ENCODE results near the gene FSD1.

The FSD1 gene

DNA sequence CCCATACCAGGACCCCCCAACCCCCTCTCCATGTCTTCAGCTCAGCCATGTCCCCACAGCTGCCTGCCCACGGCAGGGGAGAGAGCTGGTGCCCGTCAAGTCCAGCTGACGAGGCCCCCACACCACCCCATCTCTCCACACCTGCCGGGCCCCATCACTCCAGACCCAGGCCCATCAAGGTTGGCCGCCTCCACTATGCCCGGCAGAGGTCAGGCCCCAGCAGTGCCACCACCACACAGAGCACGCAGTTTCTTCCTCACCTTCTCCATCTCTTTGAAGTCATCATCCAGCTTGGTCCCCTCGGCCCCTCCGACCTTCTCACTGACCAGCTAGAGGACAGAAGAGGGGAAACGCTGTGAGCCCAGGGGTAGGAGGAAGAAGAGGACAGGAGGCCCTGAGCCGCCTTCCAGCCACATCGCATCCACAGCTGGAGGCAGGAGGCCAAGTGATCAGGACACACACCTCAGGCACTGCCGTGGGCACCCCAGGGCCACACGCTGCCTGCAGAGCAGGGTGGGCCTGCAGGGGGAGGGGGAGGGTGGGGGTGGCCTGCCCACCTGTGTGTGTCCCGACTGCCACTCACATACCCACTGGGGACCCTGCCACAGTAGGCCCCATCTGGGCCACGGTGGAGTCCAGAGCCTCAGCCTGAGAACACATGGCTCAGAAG lies 62.4 kb downstream of the FSD1 start:
- DNase-seq = no peak

DNA sequence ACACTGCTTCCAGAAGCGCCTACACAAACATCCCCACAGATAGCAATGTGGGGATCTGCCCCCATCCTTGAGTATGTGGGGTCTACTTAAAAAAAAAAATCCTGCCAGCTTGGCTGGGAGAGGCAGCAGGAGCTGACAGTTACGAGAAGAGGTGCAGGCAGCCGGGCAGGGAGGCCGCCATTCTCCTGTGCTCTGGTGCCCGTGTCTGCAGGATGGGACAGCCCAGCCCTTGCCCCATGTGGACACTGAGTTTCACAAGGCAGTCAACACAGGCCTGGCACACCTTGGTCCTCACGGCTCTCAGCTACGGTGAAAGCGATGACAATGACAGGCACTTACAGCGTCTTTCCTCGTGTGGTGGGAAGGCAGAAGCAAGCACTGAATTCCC lies 62.9 kb downstream of the FSD1 start:
- DNase-seq = no peak

DNA sequence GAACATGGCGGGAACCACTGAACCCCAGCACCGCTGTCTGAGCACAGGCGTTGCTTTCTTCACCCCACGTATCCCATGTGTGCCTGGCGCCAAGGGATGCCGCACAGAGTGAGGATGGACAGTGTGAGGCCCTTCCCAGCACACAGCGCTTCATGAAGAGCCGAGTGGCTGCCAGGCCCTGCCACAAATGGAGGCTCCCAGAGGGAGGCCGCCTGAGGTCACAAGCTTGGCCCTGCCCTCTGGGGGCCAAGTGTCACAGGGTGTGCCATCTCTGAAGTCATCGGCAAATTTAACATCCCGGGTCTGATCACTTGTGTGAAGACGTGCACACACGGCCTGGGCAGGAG lies 63.4 kb downstream of the FSD1 start:
- no peak for DNase-seq

DNA sequence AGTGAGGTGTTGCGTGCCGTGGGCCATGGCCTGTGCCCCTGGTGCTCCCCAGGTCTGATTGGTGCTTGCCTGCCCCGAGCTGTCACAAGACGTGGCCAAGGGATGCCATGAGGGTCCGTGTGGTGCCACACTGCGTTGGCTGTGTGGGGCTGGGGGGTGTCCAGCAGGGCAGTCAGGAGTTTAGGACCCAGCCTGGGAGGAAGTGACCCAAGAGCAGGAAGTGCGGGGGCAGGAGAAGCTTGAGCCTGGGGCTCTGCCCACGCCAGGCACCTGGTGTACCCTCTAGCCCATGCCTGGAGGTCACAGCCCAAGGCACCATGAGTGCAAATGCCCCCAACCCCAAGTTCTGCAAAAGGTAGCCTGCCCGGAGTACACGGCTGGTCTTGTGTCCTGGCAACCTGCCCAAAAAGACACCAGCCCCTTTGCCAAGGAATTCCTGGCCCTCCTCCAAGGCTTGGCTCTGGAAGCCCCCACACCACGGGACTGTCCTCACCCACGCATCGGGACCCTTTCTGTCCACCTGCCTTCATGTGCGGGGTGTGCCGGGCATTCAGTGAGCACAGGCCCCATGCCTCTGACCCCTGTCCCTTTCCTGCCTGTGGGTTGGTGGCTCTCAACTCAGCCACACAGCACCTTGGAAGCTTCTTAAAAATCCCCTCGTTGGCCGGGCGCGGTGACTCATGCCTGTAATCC lies 63.9 kb downstream of the FSD1 start:
- no peak for DNase-seq

DNA sequence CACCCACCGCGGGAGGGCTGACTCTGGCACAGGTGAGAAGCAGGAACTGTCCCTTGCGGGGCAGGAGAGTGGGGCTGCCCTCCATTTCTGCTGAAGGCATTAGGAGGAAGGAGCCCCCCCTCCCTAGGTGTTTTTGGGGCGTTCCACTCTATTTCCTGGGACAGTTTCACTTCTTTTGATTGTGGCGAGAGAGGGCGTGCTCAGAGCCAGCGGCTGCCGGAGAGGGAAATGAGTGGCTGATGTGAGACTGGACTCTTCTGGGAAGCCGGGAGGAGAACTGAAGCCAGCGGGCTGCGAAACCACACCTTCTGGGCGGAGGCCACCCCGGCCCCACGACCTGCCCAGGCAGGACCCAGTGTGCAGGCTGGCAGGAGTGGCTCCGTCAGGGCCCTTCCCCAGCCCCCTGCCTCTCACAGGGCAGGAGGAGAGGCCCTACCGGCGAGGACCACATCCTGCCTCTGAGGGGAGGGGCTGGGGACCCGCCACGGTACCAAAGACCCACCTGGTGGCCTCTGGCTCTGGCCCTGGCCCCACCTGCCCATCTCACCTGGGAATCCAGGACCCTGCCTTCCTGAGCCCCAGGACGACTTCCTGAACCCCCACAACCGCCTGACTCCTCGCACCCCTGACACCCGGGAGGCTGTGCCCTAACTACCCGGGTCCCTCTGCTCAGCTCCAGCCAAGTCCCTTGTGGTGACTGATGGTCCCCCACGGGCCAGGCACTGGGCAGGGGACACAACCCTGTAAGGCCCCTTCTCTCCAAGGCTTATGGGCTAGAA lies 64.9 kb downstream of the FSD1 start:
- peak; percentile 87 for DNase-seq

DNA sequence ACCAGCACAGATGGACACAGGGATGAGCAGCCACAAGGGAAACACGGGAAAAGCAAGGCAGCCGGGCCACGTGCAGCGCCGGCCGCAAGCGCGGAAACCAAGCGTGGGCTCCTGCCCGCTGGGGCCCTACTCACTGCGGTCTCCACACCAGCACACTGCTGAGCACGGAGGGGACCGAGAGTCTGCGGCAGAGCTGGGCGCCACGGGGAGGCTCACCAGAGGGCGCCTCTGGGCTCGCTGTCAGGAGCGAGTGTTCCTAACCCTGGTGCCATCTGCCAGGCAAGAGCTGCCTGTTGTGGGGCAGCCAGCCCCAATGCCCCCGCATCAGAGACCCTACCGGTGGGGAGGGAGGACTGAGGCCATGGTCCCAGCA lies 65.5 kb downstream of the FSD1 start:
- DNase-seq = peak; percentile 87

DNA sequence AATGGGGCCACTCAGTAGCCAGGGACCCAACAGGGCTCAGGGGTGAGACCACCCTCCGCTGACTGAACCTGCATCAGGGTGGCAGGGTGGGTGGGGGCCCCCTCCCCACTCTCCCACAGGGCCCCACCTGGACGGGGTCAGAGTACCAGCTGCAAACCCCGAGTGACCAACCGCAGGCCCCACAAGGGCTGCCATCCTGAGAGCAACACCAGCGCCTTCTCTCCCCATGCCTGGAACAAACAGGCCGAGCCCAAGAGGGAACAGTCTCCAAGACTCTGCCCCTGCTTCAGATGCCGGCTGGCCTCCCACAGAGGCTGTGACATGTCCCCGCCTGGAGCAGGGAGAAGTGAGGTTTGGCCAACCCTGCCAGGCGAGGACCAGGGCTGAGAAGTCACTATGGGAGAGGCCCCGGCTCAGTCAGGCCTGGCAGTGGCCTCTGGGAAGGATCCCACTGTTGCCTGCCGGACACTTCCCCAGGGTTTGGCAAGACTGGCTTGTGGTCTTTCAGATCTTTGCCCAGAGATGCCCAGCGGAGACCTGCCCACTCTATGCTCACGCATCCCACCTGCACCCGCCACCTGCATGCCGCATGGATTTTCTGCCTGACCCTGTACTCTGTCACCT lies 66.1 kb downstream of the FSD1 start:
- DNase-seq = no peak

DNA sequence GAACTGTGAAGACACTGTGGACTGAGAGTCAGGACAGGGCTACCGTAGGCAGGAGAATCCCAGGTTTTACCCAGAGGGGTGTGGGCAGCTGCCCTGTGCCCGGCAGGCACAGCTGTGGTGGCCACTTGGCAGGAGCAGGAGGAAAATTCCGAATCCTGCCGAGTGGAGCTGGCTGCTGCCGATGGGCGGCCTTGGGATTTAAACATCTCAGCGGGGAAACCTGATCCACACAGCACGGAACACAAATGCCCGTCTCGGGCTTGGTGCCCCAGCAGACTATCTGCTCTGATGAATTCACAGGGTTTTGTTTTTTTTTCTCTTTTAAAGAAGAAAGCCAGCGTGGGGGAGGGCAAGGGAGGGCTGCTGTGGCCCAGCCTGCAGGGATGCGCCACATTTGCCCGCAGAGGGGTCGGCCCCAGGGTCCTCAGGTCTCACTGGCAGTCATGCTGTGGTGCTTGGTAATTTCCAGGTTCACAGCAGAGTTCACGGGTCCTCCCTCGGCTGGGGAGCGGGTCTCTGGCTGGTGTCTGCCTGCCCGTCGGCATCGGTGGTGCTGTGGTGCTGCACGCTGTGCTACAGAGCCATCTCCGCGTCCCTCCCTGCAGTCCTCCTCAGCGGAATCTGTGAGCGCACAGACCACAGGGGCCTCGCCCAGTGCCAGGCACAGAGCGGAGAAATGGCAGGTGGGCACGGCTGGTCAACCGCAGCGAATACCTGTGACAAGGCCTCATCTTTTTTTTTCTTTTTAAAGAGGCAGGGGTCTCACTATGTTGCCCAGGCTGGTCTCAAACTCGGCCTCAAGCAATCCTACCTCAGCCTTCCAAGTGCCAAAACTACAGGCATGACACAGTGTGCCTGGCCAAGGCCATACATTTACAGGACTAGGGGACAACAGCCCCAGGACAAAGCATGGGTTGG lies 67.1 kb downstream of the FSD1 start:
- DNase-seq = no peak

DNA sequence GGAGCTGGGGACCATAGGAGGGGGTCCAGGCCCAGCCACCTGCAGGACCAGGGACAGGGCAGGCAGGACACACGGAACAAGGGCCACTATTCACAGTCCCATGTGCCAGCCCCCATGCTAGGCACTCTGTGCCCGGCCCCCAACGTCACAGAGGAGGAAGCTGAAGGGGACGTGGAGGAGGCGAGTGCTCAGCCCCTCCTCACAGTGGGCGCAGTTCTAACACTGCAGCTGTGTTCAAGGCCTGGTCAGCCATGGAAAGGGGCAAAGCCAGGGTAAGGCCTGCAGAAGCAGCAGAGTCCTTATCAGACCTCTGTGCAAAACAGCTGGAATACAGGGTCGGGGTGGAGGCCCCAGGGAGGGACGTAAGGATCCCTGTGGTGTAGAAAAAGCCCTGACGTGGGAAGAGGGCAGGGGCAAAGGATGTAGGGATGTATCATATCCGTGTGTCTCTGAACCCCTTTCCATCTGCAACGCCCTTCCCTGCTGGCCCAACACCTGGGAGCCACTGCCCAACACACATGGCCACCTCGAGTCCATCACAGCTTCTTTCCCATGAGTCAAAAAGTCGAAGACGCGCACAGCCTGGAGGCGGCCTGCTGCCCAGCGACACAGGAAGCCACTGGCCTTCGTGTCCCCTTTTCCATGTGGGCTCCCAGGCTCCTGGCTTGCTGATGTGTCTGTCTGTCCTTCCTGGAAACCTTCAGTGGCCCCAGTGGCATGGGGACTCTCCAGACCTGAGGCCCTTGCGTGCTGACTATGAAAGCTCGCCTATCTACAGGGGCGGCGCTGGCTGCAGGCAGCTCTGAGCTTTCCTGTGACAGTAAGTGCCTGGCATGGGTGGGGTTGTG lies 68.0 kb downstream of the FSD1 start:
- DNase-seq = no peak

DNA sequence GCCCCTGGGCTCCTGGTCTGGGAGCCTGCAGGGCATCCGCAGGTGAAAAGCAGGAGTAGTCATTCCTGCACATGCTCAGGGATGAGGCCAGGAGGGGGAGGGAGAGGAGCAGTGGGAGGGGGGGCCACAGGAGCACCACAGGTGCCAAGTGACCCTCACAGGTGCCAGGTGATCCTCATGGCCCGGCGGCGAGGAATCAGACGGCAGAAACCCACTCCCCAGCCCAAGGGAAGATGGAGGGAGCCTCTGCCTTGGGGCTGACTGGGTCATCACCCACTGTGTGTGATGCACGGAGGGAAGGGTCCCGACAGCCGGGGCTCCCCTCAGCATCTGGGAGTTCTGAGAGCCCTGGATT lies 68.6 kb downstream of the FSD1 start:
- no peak for DNase-seq
